ENCODE data around the gene PCNX2.

The PCNX2 gene

GRCh38 chr1:233132445-233132844, 163.1 kb downstream of the PCNX2 start:
- no peak for TF ChIP-seq CEBPB (IDR thresholded peaks at IDR 0.05)
- no peak for TF ChIP-seq TEAD4 (IDR thresholded peaks at IDR 0.05)
- TF ChIP-seq MAX (IDR thresholded peaks at IDR 0.05), result no peak
- no peak for TF ChIP-seq CREB1 (IDR thresholded peaks at IDR 0.05; ENCODE audit: low read depth)
- no peak for TF ChIP-seq ZBTB7A (IDR thresholded peaks at IDR 0.05; ENCODE audit: low read depth)
- TF ChIP-seq TCF12 (IDR thresholded peaks at IDR 0.05; ENCODE audit: low read depth), result no peak
- TF ChIP-seq USF1 (IDR thresholded peaks at IDR 0.05), result no peak
- TF ChIP-seq NFIC (IDR thresholded peaks at IDR 0.05), result no peak
- no peak for TF ChIP-seq FOXM1 (IDR thresholded peaks at IDR 0.05; ENCODE audit: borderline replicate concordance, low read depth)
- TF ChIP-seq RAD21 (IDR thresholded peaks at IDR 0.05; ENCODE audit: low read depth), result no peak
- TF ChIP-seq EGR1 (IDR thresholded peaks at IDR 0.05), result no peak
- no peak for TF ChIP-seq REST (IDR thresholded peaks at IDR 0.05; ENCODE audit: low read depth)
- no peak for TF ChIP-seq TAF1 (IDR thresholded peaks at IDR 0.05; ENCODE audit: low read depth)
- TF ChIP-seq EP300 (IDR thresholded peaks at IDR 0.05; ENCODE audit: borderline replicate concordance), result no peak
- no peak for TF ChIP-seq YY1 (IDR thresholded peaks at IDR 0.05; ENCODE audit: low read depth)

- TF ChIP-seq CEBPB (IDR thresholded peaks at IDR 0.05) (no peak), NFIC (IDR thresholded peaks at IDR 0.05) (no peak), MAX (IDR thresholded peaks at IDR 0.05) (no peak), USF1 (IDR thresholded peaks at IDR 0.05) (no peak), EP300 (IDR thresholded peaks at IDR 0.05; ENCODE audit: borderline replicate concordance) (no peak), ZBTB7A (IDR thresholded peaks at IDR 0.05; ENCODE audit: low read depth) (no peak), TEAD4 (IDR thresholded peaks at IDR 0.05) (no peak), FOXM1 (IDR thresholded peaks at IDR 0.05; ENCODE audit: borderline replicate concordance, low read depth) (no peak), EGR1 (IDR thresholded peaks at IDR 0.05) (no peak), TCF12 (IDR thresholded peaks at IDR 0.05; ENCODE audit: low read depth) (no peak), TAF1 (IDR thresholded peaks at IDR 0.05; ENCODE audit: low read depth) (no peak), RAD21 (IDR thresholded peaks at IDR 0.05; ENCODE audit: low read depth) (no peak), REST (IDR thresholded peaks at IDR 0.05; ENCODE audit: low read depth) (no peak), CREB1 (IDR thresholded peaks at IDR 0.05; ENCODE audit: low read depth) (no peak), YY1 (IDR thresholded peaks at IDR 0.05; ENCODE audit: low read depth) (no peak)
These were observed 168.4 kb downstream of the PCNX2 start for GRCh38 chr1:233127157-233127556.

- TF ChIP-seq RAD21 (IDR thresholded peaks at IDR 0.05; ENCODE audit: low read depth), result no peak
- TF ChIP-seq EGR1 (IDR thresholded peaks at IDR 0.05), result no peak
- no peak for TF ChIP-seq CREB1 (IDR thresholded peaks at IDR 0.05; ENCODE audit: low read depth)
- no peak for TF ChIP-seq REST (IDR thresholded peaks at IDR 0.05; ENCODE audit: low read depth)
- TF ChIP-seq FOXM1 (IDR thresholded peaks at IDR 0.05; ENCODE audit: borderline replicate concordance, low read depth), result no peak
- TF ChIP-seq EP300 (IDR thresholded peaks at IDR 0.05; ENCODE audit: borderline replicate concordance), result no peak
- no peak for TF ChIP-seq TCF12 (IDR thresholded peaks at IDR 0.05; ENCODE audit: low read depth)
These were observed 172.7 kb downstream of the PCNX2 start for GRCh38 chr1:233122779-233123178.

- TF ChIP-seq USF1 (IDR thresholded peaks at IDR 0.05) (no peak), EGR1 (IDR thresholded peaks at IDR 0.05) (no peak), ZBTB7A (IDR thresholded peaks at IDR 0.05; ENCODE audit: low read depth) (no peak), RAD21 (IDR thresholded peaks at IDR 0.05; ENCODE audit: low read depth) (no peak), REST (IDR thresholded peaks at IDR 0.05; ENCODE audit: low read depth) (no peak), TAF1 (IDR thresholded peaks at IDR 0.05; ENCODE audit: low read depth) (no peak), CREB1 (IDR thresholded peaks at IDR 0.05; ENCODE audit: low read depth) (no peak), TEAD4 (IDR thresholded peaks at IDR 0.05) (no peak), FOXM1 (IDR thresholded peaks at IDR 0.05; ENCODE audit: borderline replicate concordance, low read depth) (no peak), YY1 (IDR thresholded peaks at IDR 0.05; ENCODE audit: low read depth) (no peak), MAX (IDR thresholded peaks at IDR 0.05) (no peak), TCF12 (IDR thresholded peaks at IDR 0.05; ENCODE audit: low read depth) (no peak), CEBPB (IDR thresholded peaks at IDR 0.05) (no peak), EP300 (IDR thresholded peaks at IDR 0.05; ENCODE audit: borderline replicate concordance) (no peak), NFIC (IDR thresholded peaks at IDR 0.05) (no peak)
These were observed 173.5 kb downstream of the PCNX2 start for GRCh38 chr1:233121947-233122559.
